Parathyroid adenoma (tissue), 2 donors: ENCODE measurements around the gene AP2A2.

Source experiments
- H2AFZ ChIP-seq: fragments of 300-600 bp; sonication (generic); one replicate; pipeline ENCODE4 v1.7.0; 2017; ENCODE audit warnings: antibody characterized with exemption, mild to moderate bottlenecking
- H3K27ac ChIP-seq: fragments of 300-600 bp; sonication (generic); one replicate; pipeline ENCODE4 v1.7.0; 2017
- H3K27me3 ChIP-seq: fragments of 300-600 bp; sonication (generic); one replicate; pipeline ENCODE4 v1.7.0; 2017; ENCODE audit warnings: low read length; ENCODE audit not compliant: control insufficient read depth, insufficient read depth
- H3K36me3 ChIP-seq: fragments of 300-600 bp; sonication (generic); one replicate; pipeline ENCODE4 v1.7.0; 2017; ENCODE audit warnings: low read length; ENCODE audit not compliant: control insufficient read depth, insufficient read depth
- H3K4me1 ChIP-seq: fragments of 300-600 bp; sonication (generic); one replicate; pipeline ENCODE4 v1.7.0; 2017; ENCODE audit warnings: control low read depth
- H3K4me2 ChIP-seq: fragments of 300-600 bp; sonication (generic); one replicate; pipeline ENCODE4 v1.7.0; 2017; ENCODE audit warnings: low read length
- H3K4me3 ChIP-seq: fragments of 300-600 bp; sonication (generic); one replicate; pipeline ENCODE4 v1.7.0; 2017; ENCODE audit warnings: low read depth, low read length
- H3K79me2 ChIP-seq: fragments of 300-600 bp; sonication (generic); one replicate; pipeline ENCODE4 v1.7.0; 2017; ENCODE audit warnings: control low read depth
- H3K9ac ChIP-seq: fragments of 300-600 bp; sonication (generic); one replicate; pipeline ENCODE4 v1.7.0; 2017; ENCODE audit warnings: mild to moderate bottlenecking
- H3K9me3 ChIP-seq: fragments of 300-600 bp; sonication (generic); one replicate; pipeline ENCODE4 v1.7.0; 2017; ENCODE audit warnings: low read length; ENCODE audit not compliant: control insufficient read depth
- TF ChIP-seq, protein P1 (sequence below): fragments of 300-600 bp; sonication (generic); IDR thresholded peaks from one replicate; pipeline ENCODE4 v1.7.0; 2017; ENCODE audit warnings: antibody characterized with exemption, mild to moderate bottlenecking
- donor health status: primary hyperparathyroidism.

Gene AP2A2

GRCh38 chr11:1028291-1028540 lies 102.5 kb downstream of the AP2A2 start:
- TF ChIP-seq, protein P1, sequence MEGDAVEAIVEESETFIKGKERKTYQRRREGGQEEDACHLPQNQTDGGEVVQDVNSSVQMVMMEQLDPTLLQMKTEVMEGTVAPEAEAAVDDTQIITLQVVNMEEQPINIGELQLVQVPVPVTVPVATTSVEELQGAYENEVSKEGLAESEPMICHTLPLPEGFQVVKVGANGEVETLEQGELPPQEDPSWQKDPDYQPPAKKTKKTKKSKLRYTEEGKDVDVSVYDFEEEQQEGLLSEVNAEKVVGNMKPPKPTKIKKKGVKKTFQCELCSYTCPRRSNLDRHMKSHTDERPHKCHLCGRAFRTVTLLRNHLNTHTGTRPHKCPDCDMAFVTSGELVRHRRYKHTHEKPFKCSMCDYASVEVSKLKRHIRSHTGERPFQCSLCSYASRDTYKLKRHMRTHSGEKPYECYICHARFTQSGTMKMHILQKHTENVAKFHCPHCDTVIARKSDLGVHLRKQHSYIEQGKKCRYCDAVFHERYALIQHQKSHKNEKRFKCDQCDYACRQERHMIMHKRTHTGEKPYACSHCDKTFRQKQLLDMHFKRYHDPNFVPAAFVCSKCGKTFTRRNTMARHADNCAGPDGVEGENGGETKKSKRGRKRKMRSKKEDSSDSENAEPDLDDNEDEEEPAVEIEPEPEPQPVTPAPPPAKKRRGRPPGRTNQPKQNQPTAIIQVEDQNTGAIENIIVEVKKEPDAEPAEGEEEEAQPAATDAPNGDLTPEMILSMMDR: no peak
- Histone ChIP-seq H3K27me3 (no peaks in the 10 kb centered on the region), H2AFZ (no peak overlapping the region), H3K9ac (no peak overlapping the region), H3K9me3 (no peaks in the 10 kb centered on the region), H3K36me3 (no peaks in the 10 kb centered on the region), H3K79me2 (no peaks in the 10 kb centered on the region), H3K4me3 (no peak overlapping the region), H3K4me1 (no peaks in the 10 kb centered on the region), H3K4me2 (no peak overlapping the region), H3K27ac (no peak overlapping the region)

DNA sequence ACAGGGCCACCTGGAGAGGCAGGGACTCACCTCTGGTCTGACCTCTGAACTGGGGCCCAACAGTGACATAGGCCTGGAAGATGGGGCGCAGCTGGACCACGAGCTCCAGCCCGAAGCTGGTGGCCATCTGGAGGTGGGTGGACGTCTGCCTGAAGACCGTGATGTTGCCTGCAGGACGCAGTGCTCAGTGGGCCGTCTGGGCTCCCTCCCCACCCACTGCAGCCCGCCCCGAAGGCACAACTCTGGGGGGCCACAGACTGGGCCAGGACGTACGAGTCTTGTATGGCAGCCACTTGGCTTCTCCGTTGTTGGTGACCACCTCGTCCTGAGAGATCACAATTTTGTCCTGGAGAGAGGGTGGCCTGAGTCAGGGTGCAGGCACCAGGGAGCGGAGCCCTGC lies 102.9 kb downstream of the AP2A2 start:
- Histone ChIP-seq H3K4me3 (no peak overlapping the region), H3K36me3 (no peaks in the 10 kb centered on the region)

DNA sequence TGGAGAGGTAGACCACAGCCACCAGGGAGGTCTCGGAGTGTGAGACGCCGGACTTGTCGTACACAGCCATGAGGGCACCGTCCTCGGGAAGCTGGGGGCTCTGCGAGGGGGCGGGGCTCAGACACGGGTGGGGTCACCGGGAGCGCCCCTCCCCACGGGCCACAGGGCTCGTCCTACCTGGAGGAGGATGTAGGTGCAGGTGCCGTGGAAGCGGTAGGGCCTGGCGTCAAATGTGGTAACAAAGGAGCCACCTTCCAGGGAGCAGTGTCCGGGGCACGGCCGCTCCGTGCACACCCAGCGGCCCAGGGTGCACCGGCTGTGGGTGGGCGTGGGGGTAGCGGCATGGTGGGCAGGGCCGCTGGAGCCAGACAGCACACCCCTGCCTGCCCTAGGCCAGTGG lies 103.4 kb downstream of the AP2A2 start:
- Histone ChIP-seq H3K9ac (no peak overlapping the region), H3K9me3 (no peaks in the 10 kb centered on the region), H2AFZ (no peak overlapping the region), H3K79me2 (no peaks in the 10 kb centered on the region), H3K27me3 (no peaks in the 10 kb centered on the region), H3K36me3 (no peaks in the 10 kb centered on the region), H3K4me2 (no peak overlapping the region), H3K4me3 (no peak overlapping the region), H3K27ac (no peak overlapping the region), H3K4me1 (no peaks in the 10 kb centered on the region)
- TF ChIP-seq, protein P1: no peak

More for the DNA sequence above, 102.9 kb downstream of the AP2A2 start:
- no peak overlapping the region for H3K4me2 ChIP-seq
- H3K27me3 ChIP-seq: no peaks in the 10 kb centered on the region
- H2AFZ ChIP-seq: no peak overlapping the region
- TF ChIP-seq, protein P1: no peak
- H3K9ac ChIP-seq: no peak overlapping the region
- no peaks in the 10 kb centered on the region for H3K79me2 ChIP-seq
- H3K9me3 ChIP-seq: no peaks in the 10 kb centered on the region
- no peaks in the 10 kb centered on the region for H3K4me1 ChIP-seq
- H3K27ac ChIP-seq: no peak overlapping the region

GRCh38 chr11:1029654-1030053 lies 104.0 kb downstream of the AP2A2 start:
- Histone ChIP-seq H3K36me3 (no peaks in the 10 kb centered on the region), H3K27ac (no peak overlapping the region), H3K4me1 (no peaks in the 10 kb centered on the region), H2AFZ (no peak overlapping the region), H3K27me3 (no peaks in the 10 kb centered on the region), H3K4me2 (no peak overlapping the region), H3K4me3 (no peak overlapping the region), H3K9ac (no peak overlapping the region), H3K79me2 (no peaks in the 10 kb centered on the region), H3K9me3 (no peaks in the 10 kb centered on the region)
- TF ChIP-seq, protein P1: no peak

GRCh38 chr11:1030086-1030485 lies 104.4 kb downstream of the AP2A2 start:
- Histone ChIP-seq H3K9me3 (no peaks in the 10 kb centered on the region), H3K4me3 (no peak overlapping the region), H3K9ac (no peak overlapping the region), H3K36me3 (no peaks in the 10 kb centered on the region), H3K4me2 (no peak overlapping the region), H3K27ac (no peak overlapping the region), H3K79me2 (no peaks in the 10 kb centered on the region), H3K4me1 (no peaks in the 10 kb centered on the region), H2AFZ (no peak overlapping the region), H3K27me3 (no peaks in the 10 kb centered on the region)
- TF ChIP-seq, protein P1: no peak
